Glutamatergic neuron (in vitro differentiated cells): Measurements from ENCODE around the gene MTMR10. TPM values are rescaled to one million over a fixed set of nuclear protein-coding genes. Genes with fewer than 3 reads are reported as not detected.

Source experiments
- DNase-seq: peaks from one replicate; pipeline ENCODE4 v3.0.0; 2022
- H3K27ac Mint-ChIP-seq: one replicate; pipeline ENCODE4 v1.8.0; 2020; ENCODE audit warnings: mild to moderate bottlenecking, mixed read lengths, inconsistent platforms; ENCODE audit not compliant: unreplicated experiment
- H3K27me3 Mint-ChIP-seq: one replicate; pipeline ENCODE4 v1.8.0; 2020; ENCODE audit warnings: mild to moderate bottlenecking, moderate library complexity, mixed read lengths, inconsistent platforms; ENCODE audit not compliant: unreplicated experiment
- H3K36me3 Mint-ChIP-seq: one replicate; pipeline ENCODE4 v1.8.0; 2020; ENCODE audit warnings: mild to moderate bottlenecking, mixed read lengths, inconsistent platforms; ENCODE audit not compliant: unreplicated experiment
- H3K4me1 Mint-ChIP-seq: one replicate; pipeline ENCODE4 v1.8.0; 2020; ENCODE audit warnings: mild to moderate bottlenecking, low read depth, mixed read lengths, inconsistent platforms; ENCODE audit not compliant: unreplicated experiment
- H3K4me3 Mint-ChIP-seq: one replicate; pipeline ENCODE4 v1.8.0; 2020; ENCODE audit warnings: mild to moderate bottlenecking, mixed read lengths, inconsistent platforms; ENCODE audit not compliant: unreplicated experiment
- H3K9me3 Mint-ChIP-seq: one replicate; pipeline ENCODE4 v1.8.0; 2020; ENCODE audit warnings: mild to moderate bottlenecking, moderate library complexity, mixed read lengths, inconsistent platforms; ENCODE audit not compliant: unreplicated experiment
- CTCF ChIP-seq: fragments of 200-600 bp; sonication (generic); IDR thresholded peaks from one replicate; pipeline ENCODE4 v1.5.0; 2021; ENCODE audit not compliant: partially characterized antibody, unreplicated experiment
- total RNA-seq: library from RNA; stranded (reverse); fragmentation: NEBNext Ultra II Directional; extraction: Animal tissue kit (Norgen Biotek cat#: 25700); gene quantifications from one replicate; pipeline ENCODE4 v1.2.1, GENCODE V29; 2021; ENCODE audit not compliant: unreplicated experiment

The MTMR10 gene
- total RNA-seq, 1 donor from 2014 or later: 17.1 TPM

- DNase-seq: no peak
- no peak overlapping the region for H3K27ac Mint-ChIP-seq
- peaks cover 2% of the 10 kb centered on the region for H3K9me3 Mint-ChIP-seq
- H3K27me3 Mint-ChIP-seq: peaks cover 3% of the 10 kb centered on the region
- peaks cover 6% of the 10 kb centered on the region for H3K4me1 Mint-ChIP-seq
- no peaks in the 10 kb centered on the region for H3K36me3 Mint-ChIP-seq
- no peak overlapping the region for H3K4me3 Mint-ChIP-seq
- TF ChIP-seq CTCF: no peak
Observed at GRCh38 chr15:30896211-30896606, 95.2 kb downstream of the MTMR10 start.

DNA sequence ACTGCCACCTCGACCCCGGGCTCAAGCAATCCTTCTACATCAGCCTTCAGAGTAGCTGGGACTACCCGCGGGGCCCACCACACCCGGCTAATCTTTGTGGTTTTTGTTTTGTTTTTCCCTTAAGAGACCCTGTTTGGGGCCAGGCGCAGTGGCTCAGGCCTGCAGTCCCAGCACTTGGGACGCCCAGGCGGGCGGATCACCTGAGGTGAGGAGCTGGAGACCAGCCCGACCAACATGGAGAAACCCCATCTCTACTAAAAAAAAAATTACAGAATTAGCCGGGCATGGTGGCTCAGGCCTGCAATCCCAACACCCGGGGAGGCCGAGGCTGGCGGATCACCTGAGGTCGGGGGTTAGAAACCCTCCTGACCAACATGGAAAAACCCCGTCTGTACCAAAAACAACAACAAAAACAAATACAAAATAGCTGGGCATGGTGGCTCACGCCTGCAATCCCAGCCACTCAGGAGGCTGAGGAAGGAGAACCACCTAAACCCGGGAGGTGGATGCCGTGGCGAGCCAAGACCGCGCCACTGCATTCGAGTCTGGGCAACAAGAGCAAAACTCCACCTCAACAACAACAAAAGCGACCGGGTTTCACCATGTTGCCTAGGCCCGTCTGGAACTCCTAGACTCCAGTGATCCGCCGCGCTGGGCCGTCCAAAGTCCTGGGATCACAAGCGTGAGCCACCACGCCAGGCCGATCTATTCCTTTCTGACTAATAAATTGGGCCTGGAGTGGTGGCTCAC lies 95.8 kb downstream of the MTMR10 start:
- Mint-ChIP-seq H3K9me3 (peaks cover 2% of the 10 kb centered on the region), H3K27ac (no peak overlapping the region), H3K4me1 (peaks cover 6% of the 10 kb centered on the region), H3K27me3 (peaks cover 3% of the 10 kb centered on the region), H3K36me3 (no peaks in the 10 kb centered on the region), H3K4me3 (no peak overlapping the region)
- no peak for TF ChIP-seq CTCF
- DNase-seq: no peak

DNA sequence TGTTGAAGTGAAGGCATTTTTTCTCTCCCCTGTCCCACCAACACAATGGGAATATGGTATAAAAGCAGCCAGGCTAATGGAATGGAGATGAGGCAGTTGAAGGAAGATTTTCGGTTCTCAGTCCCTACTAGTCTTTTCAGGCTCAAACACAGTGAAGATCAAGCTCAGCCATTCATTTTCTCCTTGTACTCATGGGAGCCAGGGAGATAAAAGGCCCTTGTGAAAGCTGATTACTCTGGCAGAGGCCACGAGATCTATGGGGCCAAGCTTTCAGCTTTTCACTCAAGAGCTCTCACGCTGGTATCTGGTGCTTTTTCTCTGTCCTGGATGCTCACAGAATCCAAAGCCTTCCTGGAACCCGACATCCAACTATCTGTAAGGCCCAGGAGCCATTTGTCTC lies 102.2 kb downstream of the MTMR10 start:
- no peak for DNase-seq
- peaks cover under 1% of the 10 kb centered on the region for H3K4me1 Mint-ChIP-seq
- no peak overlapping the region for H3K27ac Mint-ChIP-seq
- H3K36me3 Mint-ChIP-seq: no peaks in the 10 kb centered on the region
- peaks cover 2% of the 10 kb centered on the region for H3K9me3 Mint-ChIP-seq
- H3K27me3 Mint-ChIP-seq: no peaks in the 10 kb centered on the region
- no peak for TF ChIP-seq CTCF
- H3K4me3 Mint-ChIP-seq: no peak overlapping the region

Other genes with a start within 250 kb of the MTMR10 start
- 22.9 TPM for gene FAN1, start 87.7 kb downstream of the MTMR10 start, total RNA-seq
- gene TRPM1, start 110.1 kb upstream of the MTMR10 start, total RNA-seq: not detected